Pancreas (tissue), 10 donors: ENCODE measurements around the gene ANKS1B. TPM values are rescaled to one million over a fixed set of nuclear protein-coding genes. Genes with fewer than 3 reads are reported as not detected.

Experiments used
- ATAC-seq, 4 donors: fragments of 200-7000 bp; cut with Tn5 transposase; one replicate each; pipeline versions ENCODE4 v1.8.0 to v1.9.1; 2020; ENCODE audit warnings: mild to moderate bottlenecking in 4 of 4, moderate library complexity in 4 of 4
- DNase-seq, 6 donors: peaks; one replicate each; pipeline ENCODE4 v3.0.0-alpha.2; 2020
- FAIRE-seq: peaks from 2 replicates; lab custom pipeline; 2012; peaks lifted over from hg19 to GRCh38; lab: Jason Lieb, UNC
- H3K27ac ChIP-seq, 4 donors: fragments of 200-600 bp; sonication (generic); 1 replicate in 3 of 4; 2 replicates in 1 of 4; pipeline versions ENCODE4 v1.5.0 to v1.8.0; 2020
- H3K27me3 ChIP-seq, 4 donors: fragments of 200-600 bp; one replicate each; pipeline ENCODE4 v1.8.0; 2021
- H3K36me3 ChIP-seq, 3 donors: fragments of 200-600 bp; sonication (generic) in 1 of 3; one replicate each; pipeline versions ENCODE4 v1.5.0 to v1.8.0; 2020 to 2021
- H3K4me1 ChIP-seq, 3 donors: fragments of 200-600 bp; one replicate each; pipeline ENCODE4 v1.8.0; 2021
- H3K4me3 ChIP-seq, 4 donors: fragments of 200-600 bp; sonication (generic) in 2 of 4; one replicate each; pipeline versions ENCODE4 v1.5.0 to v1.8.0; 2020 to 2021
- H3K9me3 ChIP-seq, 4 donors: fragments of 200-600 bp; one replicate each; pipeline ENCODE4 v1.8.0; 2021
- CTCF ChIP-seq, 4 donors: fragments of 200-600 bp; sonication (generic) in 3 of 4; IDR thresholded peaks; one replicate each; pipeline versions ENCODE4 v1.5.0 to v1.8.0; 2021; ENCODE audit warnings: antibody characterized with exemption in 4 of 4
- WGBS, 2 donors: extraction: QIAGEN DNeasy Blood & Tissue Kit; methylation state at CpG; one replicate each; pipeline ENCODE4 v1.1.7; 2013; 5-methylcytosine and 5-hydroxymethylcytosine counted together
- intact Hi-C, 3 donors: fragments of 100-400 bp; cut with DNase I; formaldehyde crosslinking; loops; one replicate each; pipeline versions ENCODE4 v1.11.1 to v1.14.2; 2022
- polyA plus RNA-seq, 2 donors: library from polyadenylated mRNA; stranded (reverse); fragments of 200-250 nt; gene quantifications; one replicate each; pipeline ENCODE4 v1.2.3, GENCODE V29; 2013
- total RNA-seq, 6 donors: library from RNA; stranded (reverse); fragmentation: NEBNext Ultra II Directional in 4 of 6; extraction: Animal tissue kit (Norgen Biotek cat#: 25700) in 4 of 6; gene quantifications; one replicate each; pipeline versions ENCODE4 v1.2.1 to v1.2.4, GENCODE V29; 2021 to 2023
- donor health status: healthy with polysubstance abuse.
- donor health status: DM: no; HTN: no; CAD: no; lungs with moderate emphysema.
- donor health status: DM: no; HTN: no; CAD: no.
- donor health status: control.
- donor health status: control.
- donor health status: Bipolar disorder and iron deficiency.
- donor health status: DM: yes; HTN: yes; CAD: no.
- donor health status: DM: no; HTN: no; CAD: no.
- donor health status: DM: no; HTN: no; CAD: no.
- donor health status: DM: yes; HTN: yes; CAD: no.

ANKS1B gene
- total and polyA plus RNA-seq, 8 donors, result 0.49 to 3.2 (median 1.9) TPM

- no peak for ATAC-seq
Observed at GRCh38 chr12:99027055-99027393, 957.7 kb downstream of the ANKS1B start.

GRCh38 chr12:99026332-99027054, 958.2 kb downstream of the ANKS1B start:
- Histone ChIP-seq H3K27ac (no peak overlapping the region), H3K9me3 (no peaks in the 10 kb centered on the region), H3K27me3 (no peaks in the 10 kb centered on the region), H3K4me3 (no peak overlapping the region), H3K4me1 (peaks cover 0 to 19% (median 6%) of the 10 kb centered on the region in 3 donors), H3K36me3 (no peaks in the 10 kb centered on the region)
- TF ChIP-seq CTCF (IDR thresholded peaks at IDR 0.05), result no peak
- 82 to 89% methylated on average over 4 of the region's 4 CpGs for WGBS, 2 donors
- DNase-seq (no peak), FAIRE-seq (no peak), ATAC-seq (no peak)
- intact Hi-C loops, result no loop called here

More at GRCh38 chr12:99027055-99027393, 957.7 kb downstream of the ANKS1B start:
- WGBS, 2 donors, result 68 to 81% methylated on average over 2 of the region's 2 CpGs
- H3K9me3 ChIP-seq, result no peaks in the 10 kb centered on the region
- H3K27me3 ChIP-seq, result no peaks in the 10 kb centered on the region
- no peak for FAIRE-seq
- intact Hi-C loops, result no loop called here
- H3K27ac ChIP-seq, result no peak overlapping the region
- H3K4me1 ChIP-seq, result peaks cover 0 to 19% (median 6%) of the 10 kb centered on the region in 3 donors
- no peaks in the 10 kb centered on the region for H3K36me3 ChIP-seq
- no peak for TF ChIP-seq CTCF (IDR thresholded peaks at IDR 0.05)
- no peak overlapping the region for H3K4me3 ChIP-seq
- DNase-seq, result no peak

GRCh38 chr12:99024870-99025269, 959.9 kb downstream of the ANKS1B start:
- TF ChIP-seq CTCF (IDR thresholded peaks at IDR 0.05), result no peak
- intact Hi-C loops, result no loop called here
- DNase-seq (no peak), ATAC-seq (no peak), FAIRE-seq (no peak)
- WGBS, 2 donors, result 92 to 94% methylated on average over 4 of the region's 4 CpGs
- Histone ChIP-seq H3K4me3 (no peak overlapping the region), H3K9me3 (no peaks in the 10 kb centered on the region), H3K27ac (no peak overlapping the region), H3K4me1 (peaks cover 0 to 8% (median 6%) of the 10 kb centered on the region in 3 donors), H3K36me3 (no peaks in the 10 kb centered on the region), H3K27me3 (no peaks in the 10 kb centered on the region)

GRCh38 chr12:99024191-99024590, 960.5 kb downstream of the ANKS1B start:
- no peak overlapping the region for H3K4me3 ChIP-seq
- FAIRE-seq, result no peak
- no peak for TF ChIP-seq CTCF (IDR thresholded peaks at IDR 0.05)
- H3K27me3 ChIP-seq, result no peaks in the 10 kb centered on the region
- no peak overlapping the region for H3K27ac ChIP-seq
- no peak for DNase-seq
- no peaks in the 10 kb centered on the region for H3K9me3 ChIP-seq
- intact Hi-C loops, result no loop called here
- peaks cover 0 to 2% (median 2%) of the 10 kb centered on the region in 3 donors for H3K4me1 ChIP-seq
- no peak for ATAC-seq
- no peaks in the 10 kb centered on the region for H3K36me3 ChIP-seq

GRCh38 chr12:99020871-99021270, 963.9 kb downstream of the ANKS1B start:
- 63 to 73% methylated on average over 1 of the region's 1 CpG for WGBS, 2 donors
- TF ChIP-seq CTCF (IDR thresholded peaks at IDR 0.05), result no peak
- intact Hi-C loops, result no loop called here

More at GRCh38 chr12:99020871-99021270, 963.9 kb downstream of the ANKS1B start:
- Histone ChIP-seq H3K27me3 (no peaks in the 10 kb centered on the region), H3K4me1 (no peaks in the 10 kb centered on the region), H3K27ac (no peak overlapping the region), H3K9me3 (no peaks in the 10 kb centered on the region), H3K4me3 (no peak overlapping the region), H3K36me3 (no peaks in the 10 kb centered on the region)
- DNase-seq (no peak), ATAC-seq (no peak), FAIRE-seq (no peak)
